ENCODE data around the gene LATS2. TPM values are rescaled to one million over a fixed set of nuclear protein-coding genes. Genes with fewer than 3 reads are reported as not detected.

Gene LATS2
- 11.6 TPM for total RNA-seq

GRCh38 chr13:21061029-21061763 is at the start of gene LATS2:
Gene LATS2 (minus strand): TSS chr13:21061586. CDS start chr13:21046026, 15,560 bp downstream.
- DNase-seq (ENCODE audit: low spot score) = peak; percentile 98
- peak; percentile 92 for ATAC-seq

- no peak for DNase-seq (ENCODE audit: low spot score)
- no peak for ATAC-seq
These were observed 47.8 kb upstream of the LATS2 start for GRCh38 chr13:21109168-21109567.

- no peak for DNase-seq (ENCODE audit: low spot score)
These were observed 44.7 kb upstream of the LATS2 start for GRCh38 chr13:21106089-21106488.

GRCh38 chr13:21104199-21105019 is 43.0 kb upstream of the LATS2 start:
- ATAC-seq (no peak), DNase-seq (ENCODE audit: low spot score) (no peak)

More at GRCh38 chr13:21106089-21106488, 44.7 kb upstream of the LATS2 start:
- ATAC-seq = no peak

GRCh38 chr13:21101865-21102576 is 40.6 kb upstream of the LATS2 start:
- no peak for DNase-seq (ENCODE audit: low spot score)

GRCh38 chr13:21100994-21101757 is 39.8 kb upstream of the LATS2 start:
- DNase-seq (ENCODE audit: low spot score) (no peak), ATAC-seq (no peak)

More at GRCh38 chr13:21101865-21102576, 40.6 kb upstream of the LATS2 start:
- ATAC-seq = no peak

GRCh38 chr13:21100211-21100610 is 38.8 kb upstream of the LATS2 start:
- no peak for ATAC-seq

GRCh38 chr13:21095311-21095710 is 33.9 kb upstream of the LATS2 start:
- no peak for ATAC-seq

More at GRCh38 chr13:21100211-21100610, 38.8 kb upstream of the LATS2 start:
- DNase-seq (ENCODE audit: low spot score) = no peak

GRCh38 chr13:21089830-21090229 is 28.4 kb upstream of the LATS2 start:
- ATAC-seq (no peak), DNase-seq (ENCODE audit: low spot score) (no peak)

More at GRCh38 chr13:21095311-21095710, 33.9 kb upstream of the LATS2 start:
- DNase-seq (ENCODE audit: low spot score) = no peak

GRCh38 chr13:21088534-21088933 is 27.1 kb upstream of the LATS2 start:
- no peak for DNase-seq (ENCODE audit: low spot score)
- ATAC-seq = no peak

GRCh38 chr13:21086929-21087328 is 25.5 kb upstream of the LATS2 start:
- DNase-seq (ENCODE audit: low spot score) = no peak
- ATAC-seq = no peak

GRCh38 chr13:21081926-21082325 is 20.5 kb upstream of the LATS2 start:
- ATAC-seq = no peak
- no peak for DNase-seq (ENCODE audit: low spot score)

- DNase-seq (ENCODE audit: low spot score) (no peak), ATAC-seq (no peak)
These were observed 19.2 kb upstream of the LATS2 start for GRCh38 chr13:21080593-21080891.

- DNase-seq (ENCODE audit: low spot score) (no peak), ATAC-seq (no peak)
These were observed 18.6 kb upstream of the LATS2 start for GRCh38 chr13:21079761-21080592.

GRCh38 chr13:21079221-21079620 is 17.8 kb upstream of the LATS2 start:
- DNase-seq (ENCODE audit: low spot score) (no peak), ATAC-seq (no peak)

GRCh38 chr13:21078501-21078900 is 17.1 kb upstream of the LATS2 start:
- ATAC-seq (no peak), DNase-seq (ENCODE audit: low spot score) (no peak)

- ATAC-seq (no peak), DNase-seq (ENCODE audit: low spot score) (no peak)
These were observed 16.5 kb upstream of the LATS2 start for GRCh38 chr13:21077788-21078353.

GRCh38 chr13:21077076-21077787 is 15.8 kb upstream of the LATS2 start:
- no peak for DNase-seq (ENCODE audit: low spot score)
- no peak for ATAC-seq

GRCh38 chr13:21076253-21076652 is 14.9 kb upstream of the LATS2 start:
- DNase-seq (ENCODE audit: low spot score) (no peak), ATAC-seq (no peak)

Data from left lobe of liver (tissue), 2 donors.